HepG2 (cell line): ENCODE data around the gene NUBP2. TPM values are rescaled to one million over a fixed set of nuclear protein-coding genes. Genes with fewer than 3 reads are reported as not detected.

Experiments used
- ELF3 ChIP-seq: IDR thresholded peaks from 2 replicates; pipeline ENCODE4 v1.6.1; 2016; ENCODE audit warnings: missing genetic modification reagents, missing compliant biosample characterization
- MXD4 ChIP-seq: IDR thresholded peaks from 2 replicates; pipeline ENCODE4 v1.6.1; 2016; ENCODE audit warnings: mild to moderate bottlenecking, missing biosample characterization, missing genetic modification reagents
- NBN ChIP-seq: fragments of 450-650 bp; conservative IDR thresholded peaks from 2 replicates; pipeline ENCODE4 v1.6.1; 2017
- NKX3-1 ChIP-seq: sonication (generic); formaldehyde crosslinking; IDR thresholded peaks from 2 replicates; pipeline ENCODE4 v1.5.0; 2020; ENCODE audit warnings: missing genetic modification reagents
- NR2F6 ChIP-seq, 2 experiments: IDR thresholded peaks; 2 replicates each; pipeline ENCODE4 v1.6.1; 2016; ENCODE audit warnings: antibody characterized with exemption in 1 of 2, mild to moderate bottlenecking in 1 of 2
- SP4 ChIP-seq: sonication (generic); formaldehyde crosslinking; IDR thresholded peaks from 2 replicates; pipeline ENCODE4 v1.8.1; 2023; ENCODE audit warnings: mild to moderate bottlenecking, missing genetic modification reagents
- TMF1 ChIP-seq: sonication (generic); formaldehyde crosslinking; IDR thresholded peaks from 2 replicates; pipeline ENCODE4 v1.8.1; 2022; ENCODE audit warnings: low read depth, missing genetic modification reagents
- ZNF367 ChIP-seq: sonication (generic); formaldehyde crosslinking; IDR thresholded peaks from 2 replicates; pipeline ENCODE4 v1.4.0; 2020; ENCODE audit warnings: missing genetic modification reagents, borderline replicate concordance
- ZNF839 ChIP-seq: sonication (generic); formaldehyde crosslinking; IDR thresholded peaks from 2 replicates; pipeline ENCODE4 v1.4.0; 2020; ENCODE audit warnings: missing genetic modification reagents, mild to moderate bottlenecking, borderline replicate concordance
- polyA plus RNA-seq, 8 experiments: library from polyadenylated mRNA; depleted of rRNA in 3 of 8; stranded (reverse) in 7 of 8; unstranded in 1 of 8; fragments of >200 nt; fragmentation: Illumina TruSeq in 4 of 8; extraction: Trizol in 4 of 8; gene quantifications; 2 replicates each; pipeline versions ENCODE4 v1.2.1 to v1.2.3, GENCODE V29; 2011 to 2016; ENCODE audit warnings: low read depth in 4 of 8, missing spikeins in 1 of 8, mixed read lengths in 1 of 8; ENCODE audit not compliant: insufficient read depth in 1 of 8
- total RNA-seq, 5 experiments: library from RNA; depleted of rRNA; stranded (reverse); fragments of >200 nt; fragmentation: Illumina TruSeq; extraction: Trizol; gene quantifications; 2 replicates each; pipeline ENCODE4 v1.2.3, GENCODE V29; 2016; ENCODE audit warnings: low read depth in 1 of 5
- TF ChIP-seq, protein P1 (sequence below): sonication (generic); formaldehyde crosslinking; IDR thresholded peaks from 2 replicates; pipeline ENCODE4 v1.4.0; 2020; ENCODE audit warnings: mild to moderate bottlenecking, low read depth, missing genetic modification reagents
- TF ChIP-seq, protein P2 (sequence below): conservative IDR thresholded peaks from 2 replicates; pipeline ENCODE4 v1.6.1; 2018; ENCODE audit warnings: missing genetic modification reagents
- TF ChIP-seq, protein P3 (sequence below): sonication (generic); formaldehyde crosslinking; IDR thresholded peaks from 2 replicates; pipeline ENCODE4 v1.5.0; 2020; ENCODE audit warnings: mild to moderate bottlenecking, missing genetic modification reagents
- TF ChIP-seq, protein P4 (sequence below): sonication (generic); formaldehyde crosslinking; IDR thresholded peaks from 2 replicates; pipeline ENCODE4 v1.5.1; 2020; ENCODE audit warnings: mild to moderate bottlenecking, missing genetic modification reagents, borderline replicate concordance
- TF ChIP-seq, protein P5 (sequence below): sonication (generic); formaldehyde crosslinking; IDR thresholded peaks from 2 replicates; pipeline ENCODE4 v1.5.1; 2020; ENCODE audit warnings: missing genetic modification reagents, mild to moderate bottlenecking, borderline replicate concordance

NUBP2 gene
- total and polyA plus RNA-seq, 2 of the 13 experiments (the other 11 are each of a cell fraction or from before 2014, with no cell fraction given), result 25.7 to 61.5 TPM

DNA sequence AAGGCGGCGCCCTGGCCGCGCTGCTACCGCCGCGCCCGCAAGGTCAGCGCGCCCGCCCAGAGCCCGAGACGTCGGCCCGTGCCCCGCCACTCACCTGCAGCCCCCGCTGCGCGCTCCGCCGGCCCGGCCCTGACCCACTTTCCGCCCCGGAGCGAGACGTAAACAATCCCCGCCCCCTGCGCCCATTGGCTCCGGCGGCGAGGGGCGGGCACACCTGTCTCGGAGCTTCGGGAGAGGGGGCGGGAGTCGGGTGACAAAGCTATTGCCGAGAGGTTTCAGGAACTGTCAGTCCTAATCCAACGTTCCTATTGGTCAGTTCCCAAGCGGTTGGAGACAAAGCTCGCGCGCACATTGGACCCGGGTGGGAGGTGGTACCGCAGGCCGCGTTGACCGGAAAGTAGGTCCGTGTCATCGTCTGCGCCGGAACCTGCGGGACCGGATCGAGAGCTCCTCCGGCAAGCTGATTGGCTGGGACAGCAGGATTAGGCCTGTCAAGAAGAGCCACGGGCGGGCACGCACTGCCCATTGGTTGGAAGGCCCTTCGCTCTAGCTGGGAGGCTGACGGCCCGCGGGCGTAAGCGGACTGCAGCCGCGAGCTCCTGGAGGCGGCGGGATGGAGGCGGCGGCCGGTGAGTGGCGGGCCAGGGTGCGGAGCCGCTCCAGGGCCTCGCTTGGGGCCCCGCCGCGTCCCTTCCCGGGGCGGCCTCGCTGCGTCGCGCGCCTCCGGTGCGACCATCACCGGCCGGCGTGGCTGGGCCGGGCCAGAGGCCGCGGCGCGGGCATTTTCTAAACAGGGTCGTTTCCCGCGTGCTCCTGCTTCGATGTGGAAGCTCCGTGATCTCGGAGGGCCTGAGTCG is at the start of gene NUBP2, which contains the start of gene SPSB3 (continued):
- TF ChIP-seq, protein P1, sequence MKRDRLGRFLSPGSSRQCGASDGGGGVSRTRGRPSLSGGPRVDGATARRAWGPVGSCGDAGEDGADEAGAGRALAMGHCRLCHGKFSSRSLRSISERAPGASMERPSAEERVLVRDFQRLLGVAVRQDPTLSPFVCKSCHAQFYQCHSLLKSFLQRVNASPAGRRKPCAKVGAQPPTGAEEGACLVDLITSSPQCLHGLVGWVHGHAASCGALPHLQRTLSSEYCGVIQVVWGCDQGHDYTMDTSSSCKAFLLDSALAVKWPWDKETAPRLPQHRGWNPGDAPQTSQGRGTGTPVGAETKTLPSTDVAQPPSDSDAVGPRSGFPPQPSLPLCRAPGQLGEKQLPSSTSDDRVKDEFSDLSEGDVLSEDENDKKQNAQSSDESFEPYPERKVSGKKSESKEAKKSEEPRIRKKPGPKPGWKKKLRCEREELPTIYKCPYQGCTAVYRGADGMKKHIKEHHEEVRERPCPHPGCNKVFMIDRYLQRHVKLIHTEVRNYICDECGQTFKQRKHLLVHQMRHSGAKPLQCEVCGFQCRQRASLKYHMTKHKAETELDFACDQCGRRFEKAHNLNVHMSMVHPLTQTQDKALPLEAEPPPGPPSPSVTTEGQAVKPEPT (CRISPR knock-in tag), result no peak; the same call in 1 of the 2 replicates
- TF ChIP-seq, protein P2, sequence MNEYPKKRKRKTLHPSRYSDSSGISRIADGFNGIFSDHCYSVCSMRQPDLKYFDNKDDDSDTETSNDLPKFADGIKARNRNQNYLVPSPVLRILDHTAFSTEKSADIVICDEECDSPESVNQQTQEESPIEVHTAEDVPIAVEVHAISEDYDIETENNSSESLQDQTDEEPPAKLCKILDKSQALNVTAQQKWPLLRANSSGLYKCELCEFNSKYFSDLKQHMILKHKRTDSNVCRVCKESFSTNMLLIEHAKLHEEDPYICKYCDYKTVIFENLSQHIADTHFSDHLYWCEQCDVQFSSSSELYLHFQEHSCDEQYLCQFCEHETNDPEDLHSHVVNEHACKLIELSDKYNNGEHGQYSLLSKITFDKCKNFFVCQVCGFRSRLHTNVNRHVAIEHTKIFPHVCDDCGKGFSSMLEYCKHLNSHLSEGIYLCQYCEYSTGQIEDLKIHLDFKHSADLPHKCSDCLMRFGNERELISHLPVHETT, result peak; percentile 93
- no peak for TF ChIP-seq ZNF367
- TF ChIP-seq, protein P3, sequence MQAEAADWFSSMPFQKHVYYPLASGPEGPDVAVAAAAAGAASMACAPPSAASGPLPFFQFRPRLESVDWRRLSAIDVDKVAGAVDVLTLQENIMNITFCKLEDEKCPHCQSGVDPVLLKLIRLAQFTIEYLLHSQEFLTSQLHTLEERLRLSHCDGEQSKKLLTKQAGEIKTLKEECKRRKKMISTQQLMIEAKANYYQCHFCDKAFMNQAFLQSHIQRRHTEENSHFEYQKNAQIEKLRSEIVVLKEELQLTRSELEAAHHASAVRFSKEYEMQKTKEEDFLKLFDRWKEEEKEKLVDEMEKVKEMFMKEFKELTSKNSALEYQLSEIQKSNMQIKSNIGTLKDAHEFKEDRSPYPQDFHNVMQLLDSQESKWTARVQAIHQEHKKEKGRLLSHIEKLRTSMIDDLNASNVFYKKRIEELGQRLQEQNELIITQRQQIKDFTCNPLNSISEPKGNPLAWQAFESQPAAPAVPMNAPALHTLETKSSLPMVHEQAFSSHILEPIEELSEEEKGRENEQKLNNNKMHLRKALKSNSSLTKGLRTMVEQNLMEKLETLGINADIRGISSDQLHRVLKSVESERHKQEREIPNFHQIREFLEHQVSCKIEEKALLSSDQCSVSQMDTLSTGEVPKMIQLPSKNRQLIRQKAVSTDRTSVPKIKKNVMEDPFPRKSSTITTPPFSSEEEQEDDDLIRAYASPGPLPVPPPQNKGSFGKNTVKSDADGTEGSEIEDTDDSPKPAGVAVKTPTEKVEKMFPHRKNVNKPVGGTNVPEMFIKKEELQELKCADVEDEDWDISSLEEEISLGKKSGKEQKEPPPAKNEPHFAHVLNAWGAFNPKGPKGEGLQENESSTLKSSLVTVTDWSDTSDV (CRISPR knock-in tag), result no peak
- TF ChIP-seq, protein P4, sequence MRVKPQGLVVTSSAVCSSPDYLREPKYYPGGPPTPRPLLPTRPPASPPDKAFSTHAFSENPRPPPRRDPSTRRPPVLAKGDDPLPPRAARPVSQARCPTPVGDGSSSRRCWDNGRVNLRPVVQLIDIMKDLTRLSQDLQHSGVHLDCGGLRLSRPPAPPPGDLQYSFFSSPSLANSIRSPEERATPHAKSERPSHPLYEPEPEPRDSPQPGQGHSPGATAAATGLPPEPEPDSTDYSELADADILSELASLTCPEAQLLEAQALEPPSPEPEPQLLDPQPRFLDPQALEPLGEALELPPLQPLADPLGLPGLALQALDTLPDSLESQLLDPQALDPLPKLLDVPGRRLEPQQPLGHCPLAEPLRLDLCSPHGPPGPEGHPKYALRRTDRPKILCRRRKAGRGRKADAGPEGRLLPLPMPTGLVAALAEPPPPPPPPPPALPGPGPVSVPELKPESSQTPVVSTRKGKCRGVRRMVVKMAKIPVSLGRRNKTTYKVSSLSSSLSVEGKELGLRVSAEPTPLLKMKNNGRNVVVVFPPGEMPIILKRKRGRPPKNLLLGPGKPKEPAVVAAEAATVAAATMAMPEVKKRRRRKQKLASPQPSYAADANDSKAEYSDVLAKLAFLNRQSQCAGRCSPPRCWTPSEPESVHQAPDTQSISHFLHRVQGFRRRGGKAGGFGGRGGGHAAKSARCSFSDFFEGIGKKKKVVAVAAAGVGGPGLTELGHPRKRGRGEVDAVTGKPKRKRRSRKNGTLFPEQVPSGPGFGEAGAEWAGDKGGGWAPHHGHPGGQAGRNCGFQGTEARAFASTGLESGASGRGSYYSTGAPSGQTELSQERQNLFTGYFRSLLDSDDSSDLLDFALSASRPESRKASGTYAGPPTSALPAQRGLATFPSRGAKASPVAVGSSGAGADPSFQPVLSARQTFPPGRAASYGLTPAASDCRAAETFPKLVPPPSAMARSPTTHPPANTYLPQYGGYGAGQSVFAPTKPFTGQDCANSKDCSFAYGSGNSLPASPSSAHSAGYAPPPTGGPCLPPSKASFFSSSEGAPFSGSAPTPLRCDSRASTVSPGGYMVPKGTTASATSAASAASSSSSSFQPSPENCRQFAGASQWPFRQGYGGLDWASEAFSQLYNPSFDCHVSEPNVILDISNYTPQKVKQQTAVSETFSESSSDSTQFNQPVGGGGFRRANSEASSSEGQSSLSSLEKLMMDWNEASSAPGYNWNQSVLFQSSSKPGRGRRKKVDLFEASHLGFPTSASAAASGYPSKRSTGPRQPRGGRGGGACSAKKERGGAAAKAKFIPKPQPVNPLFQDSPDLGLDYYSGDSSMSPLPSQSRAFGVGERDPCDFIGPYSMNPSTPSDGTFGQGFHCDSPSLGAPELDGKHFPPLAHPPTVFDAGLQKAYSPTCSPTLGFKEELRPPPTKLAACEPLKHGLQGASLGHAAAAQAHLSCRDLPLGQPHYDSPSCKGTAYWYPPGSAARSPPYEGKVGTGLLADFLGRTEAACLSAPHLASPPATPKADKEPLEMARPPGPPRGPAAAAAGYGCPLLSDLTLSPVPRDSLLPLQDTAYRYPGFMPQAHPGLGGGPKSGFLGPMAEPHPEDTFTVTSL (CRISPR knock-in tag), result no peak
- TF ChIP-seq NKX3-1 (CRISPR knock-in tag), result no peak
- TF ChIP-seq, protein P5, sequence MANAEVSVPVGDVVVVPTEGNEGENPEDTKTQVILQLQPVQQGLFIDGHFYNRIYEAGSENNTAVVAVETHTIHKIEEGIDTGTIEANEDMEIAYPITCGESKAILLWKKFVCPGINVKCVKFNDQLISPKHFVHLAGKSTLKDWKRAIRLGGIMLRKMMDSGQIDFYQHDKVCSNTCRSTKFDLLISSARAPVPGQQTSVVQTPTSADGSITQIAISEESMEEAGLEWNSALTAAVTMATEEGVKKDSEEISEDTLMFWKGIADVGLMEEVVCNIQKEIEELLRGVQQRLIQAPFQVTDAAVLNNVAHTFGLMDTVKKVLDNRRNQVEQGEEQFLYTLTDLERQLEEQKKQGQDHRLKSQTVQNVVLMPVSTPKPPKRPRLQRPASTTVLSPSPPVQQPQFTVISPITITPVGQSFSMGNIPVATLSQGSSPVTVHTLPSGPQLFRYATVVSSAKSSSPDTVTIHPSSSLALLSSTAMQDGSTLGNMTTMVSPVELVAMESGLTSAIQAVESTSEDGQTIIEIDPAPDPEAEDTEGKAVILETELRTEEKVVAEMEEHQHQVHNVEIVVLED (CRISPR knock-in tag), result peak; percentile 83
- no peak for TF ChIP-seq NR2F6 (IDR thresholded peaks at IDR 0.05)
- no peak for TF ChIP-seq NR2F6 (CRISPR knock-in tag; IDR thresholded peaks at IDR 0.05)
- TF ChIP-seq MXD4 (CRISPR knock-in tag), result peak; percentile 53; the same call in 1 of the 2 replicates
- peak; percentile 28 for TF ChIP-seq ELF3 (CRISPR knock-in tag)
- TF ChIP-seq SP4 (CRISPR knock-in tag), result peak; percentile 88
- no peak for TF ChIP-seq ZNF839
- TF ChIP-seq NBN, result no peak
- no peak for TF ChIP-seq TMF1 (CRISPR knock-in tag)
